Activated T-cell treated with anti-CD3 and anti-CD28 coated beads, Interleukin-2, amount 50 U/mL, for 4 hours (primary cell): Measurements from ENCODE around the gene ABCB1. TPM values are rescaled to one million over a fixed set of nuclear protein-coding genes. Genes with fewer than 3 reads are reported as not detected.
"Not testable (repeated sequence)": the region's sequence is repeated elsewhere in the genome, so short reads cannot be mapped to it uniquely, and the experiment has no call there.

Experiments used
- ATAC-seq, 2 donors: fragments of 200-7000 bp; cut with Tn5 transposase; one replicate each; pipeline ENCODE4 v1.10.0; 2021
- DNase-seq: peaks from one replicate; pipeline ENCODE4 v3.0.0-alpha.2; 2020
- H3K27me3 Mint-ChIP-seq: one replicate; pipeline ENCODE4 v1.8.0; 2021; ENCODE audit warnings: low read depth, mixed read lengths
- H3K36me3 Mint-ChIP-seq: one replicate; pipeline ENCODE4 v1.8.0; 2022; ENCODE audit warnings: mixed read lengths; ENCODE audit not compliant: insufficient read depth
- H3K4me1 Mint-ChIP-seq: one replicate; pipeline ENCODE4 v1.8.0; 2021; ENCODE audit warnings: low read depth, mixed read lengths
- H3K4me3 Mint-ChIP-seq: one replicate; pipeline ENCODE4 v1.8.0; 2021; ENCODE audit warnings: mild to moderate bottlenecking, moderate library complexity, mixed read lengths
- H3K9me3 Mint-ChIP-seq: one replicate; pipeline ENCODE4 v1.8.0; 2021; ENCODE audit warnings: mixed read lengths
- total RNA-seq, 3 donors: library from RNA; stranded (reverse); gene quantifications; one replicate each; pipeline ENCODE4 v1.2.1, GENCODE V29; 2021

The ABCB1 gene
- total RNA-seq, 3 donors from 2014 or later, result 6.3 to 10.8 (median 7.3) TPM

DNA sequence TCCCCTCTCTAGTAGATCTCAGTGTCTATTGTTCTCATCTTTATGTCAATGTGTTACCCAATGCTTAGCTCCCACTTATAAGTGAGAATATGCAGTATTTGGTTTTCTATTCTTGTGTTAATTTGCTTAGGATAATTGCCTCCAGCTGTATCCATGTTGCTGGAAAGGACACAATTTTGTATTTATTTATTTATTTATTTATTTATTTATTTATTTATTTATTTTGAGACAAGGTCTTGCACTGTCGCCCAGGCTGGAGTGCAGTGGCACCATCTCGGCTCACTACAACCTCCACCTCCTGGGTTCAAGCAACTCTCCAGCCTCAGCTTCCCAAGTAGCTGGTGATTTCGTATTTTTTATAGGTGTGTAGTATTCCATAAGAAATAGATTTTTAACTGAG, 140.2 kb downstream of the ABCB1 start:
- not testable (repeated sequence) for H3K4me1 Mint-ChIP-seq, ATAC-seq

DNA sequence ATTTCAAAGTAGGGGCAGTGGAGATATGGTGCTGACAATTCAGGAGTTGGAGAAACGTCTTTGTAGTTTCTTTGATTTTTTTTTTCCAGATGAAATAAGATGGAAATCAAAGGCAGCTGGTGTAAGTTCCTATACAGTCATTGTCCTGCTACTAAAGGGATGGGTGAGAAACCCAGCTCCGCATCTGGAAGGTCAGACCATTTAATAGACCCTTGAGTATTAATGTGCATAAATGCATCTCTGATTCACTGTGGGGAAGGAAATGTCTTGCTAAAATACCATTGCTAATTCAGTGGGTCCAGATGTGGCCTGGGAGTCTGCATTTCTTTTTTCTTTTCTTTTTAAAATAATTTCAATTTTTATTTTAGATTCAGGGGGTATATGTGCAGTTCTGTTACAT, 140.7 kb downstream of the ABCB1 start:
- no peak for DNase-seq
- ATAC-seq, result no peak
- Mint-ChIP-seq H3K27me3 (peaks cover 10% of the 10 kb centered on the region), H3K9me3 (no peaks in the 10 kb centered on the region), H3K36me3 (no peaks in the 10 kb centered on the region), H3K4me3 (no peak overlapping the region), H3K4me1 (no peaks in the 10 kb centered on the region)

More for the DNA sequence above, 140.2 kb downstream of the ABCB1 start:
- not testable (repeated sequence) for DNase-seq, H3K9me3 Mint-ChIP-seq, H3K4me3 Mint-ChIP-seq, H3K36me3 Mint-ChIP-seq
- H3K27me3 Mint-ChIP-seq, result peaks cover 10% of the 10 kb centered on the region

DNA sequence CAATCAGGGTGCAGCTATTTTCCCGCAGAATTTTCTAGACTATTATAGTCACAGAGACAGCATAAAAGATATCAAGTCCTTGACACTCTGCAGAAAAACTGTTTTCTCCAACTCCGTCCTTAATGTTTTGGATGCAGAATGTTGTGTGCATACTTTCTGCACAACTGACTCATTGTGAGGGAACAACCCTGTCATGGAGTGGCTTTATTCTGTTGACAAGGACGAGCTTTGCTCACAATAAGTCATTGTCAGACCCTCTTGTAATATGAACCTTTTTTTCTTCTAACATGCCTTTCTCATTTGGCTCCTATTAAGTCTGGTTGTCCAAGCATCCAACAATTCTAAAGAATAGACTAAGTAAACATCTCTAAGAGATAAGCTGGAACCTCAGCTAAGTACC, 142.5 kb downstream of the ABCB1 start:
- H3K27me3 Mint-ChIP-seq, result peaks cover 4% of the 10 kb centered on the region
- no peaks in the 10 kb centered on the region for H3K4me1 Mint-ChIP-seq
- DNase-seq (no peak), ATAC-seq (no peak)
- H3K9me3 Mint-ChIP-seq, result no peaks in the 10 kb centered on the region
- no peaks in the 10 kb centered on the region for H3K36me3 Mint-ChIP-seq
- H3K4me3 Mint-ChIP-seq, result no peak overlapping the region

DNA sequence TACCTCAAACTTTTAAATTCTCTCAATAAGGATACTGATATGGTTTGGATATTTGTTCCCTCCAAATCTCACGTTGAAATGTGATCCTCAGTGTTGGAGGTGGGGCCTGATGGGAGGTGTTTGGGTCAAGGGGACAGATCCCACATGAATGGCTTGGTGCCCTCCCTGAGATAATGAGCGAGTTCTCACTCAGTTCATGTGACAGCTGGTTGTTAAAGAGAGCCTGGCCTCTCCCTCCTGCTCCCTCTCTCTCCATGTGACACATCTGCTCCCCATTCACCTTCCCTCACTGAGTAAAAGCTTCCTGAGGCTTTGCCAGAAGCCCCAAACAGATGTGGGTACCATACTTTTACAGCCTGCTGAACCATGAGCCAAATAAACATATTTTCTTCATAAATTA, 144.4 kb downstream of the ABCB1 start:
- DNase-seq (no peak), ATAC-seq (no peak)
- Mint-ChIP-seq H3K4me3 (no peak overlapping the region), H3K27me3 (peaks cover 7% of the 10 kb centered on the region), H3K9me3 (no peaks in the 10 kb centered on the region), H3K36me3 (no peaks in the 10 kb centered on the region), H3K4me1 (no peaks in the 10 kb centered on the region)

Other genes starting within 250 kb of the ABCB1 start
- under 1 TPM in 2 of 3 donors, not detected in 1; 0.18 to 0.27 TPM for gene ABCB4, start 125.2 kb downstream of the ABCB1 start, total RNA-seq
- under 1 TPM; 0.27 to 0.61 (median 0.34) TPM for gene RUNDC3B, start 27.5 kb upstream of the ABCB1 start, total RNA-seq